Measurements from ENCODE around the gene ZNF808.
"Not testable (repeated sequence)": the region's sequence is repeated elsewhere in the genome, so short reads cannot be mapped to it uniquely, and the experiment has no call there.

The ZNF808 gene

DNA sequence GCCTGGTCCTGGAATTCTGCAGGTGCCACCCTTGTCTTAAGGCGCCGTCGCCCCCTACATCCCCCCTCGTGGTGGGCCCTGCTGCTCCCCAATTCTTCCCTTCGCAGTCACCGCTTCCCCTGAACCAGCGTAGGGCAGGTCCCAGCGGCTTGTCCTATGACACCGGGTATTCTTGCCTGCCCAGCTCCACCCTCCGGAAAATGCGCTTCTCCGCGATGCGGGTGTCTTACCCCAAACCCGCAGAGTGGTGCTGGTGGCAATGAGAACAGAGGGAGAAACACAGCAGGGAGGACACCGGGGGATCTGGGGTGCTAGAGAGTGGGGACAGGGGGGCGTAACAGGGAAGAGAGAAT is 9.0 kb downstream of the ZNF808 start:
- DNase-seq, result no peak

DNA sequence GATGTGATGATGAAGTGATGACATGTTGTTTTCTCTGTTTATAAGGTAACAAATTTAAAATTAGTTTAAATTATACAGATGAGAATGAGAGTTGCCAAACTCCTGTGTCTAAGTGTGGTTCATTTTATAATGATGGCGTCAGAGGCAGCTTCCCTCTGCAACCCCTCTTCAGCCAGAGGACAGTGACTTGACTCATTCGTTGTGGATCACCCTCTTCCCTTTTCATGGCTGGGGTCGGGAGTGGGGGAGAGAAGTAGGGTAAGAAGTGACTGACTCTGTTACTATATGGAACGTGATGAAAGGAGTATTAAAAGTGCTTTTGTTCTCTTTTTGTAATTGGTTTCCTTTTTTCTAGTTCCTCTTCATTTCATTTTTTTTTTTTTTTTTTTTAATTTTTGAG is 11.3 kb downstream of the ZNF808 start:
- not testable (repeated sequence) for DNase-seq

DNA sequence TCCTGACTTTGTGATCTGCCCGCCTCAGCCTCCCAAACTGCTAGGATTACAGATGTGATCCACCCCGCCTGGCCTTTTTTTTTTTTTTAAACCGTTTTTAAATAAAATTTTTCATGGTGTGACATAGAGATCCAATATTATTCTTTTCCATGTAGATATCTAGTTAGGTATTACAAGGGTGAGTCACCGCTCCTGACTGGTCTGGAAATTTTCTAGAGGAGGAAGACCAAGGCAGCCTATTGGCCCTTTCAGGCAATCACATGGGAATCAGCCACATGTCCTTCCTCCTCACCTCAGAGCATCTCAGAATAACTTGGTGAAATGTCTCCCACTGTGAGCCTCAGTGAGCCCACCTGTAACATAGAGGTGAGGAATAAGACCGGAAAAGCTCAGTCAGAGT is 13.7 kb downstream of the ZNF808 start:
- not testable (repeated sequence) for DNase-seq

DNA sequence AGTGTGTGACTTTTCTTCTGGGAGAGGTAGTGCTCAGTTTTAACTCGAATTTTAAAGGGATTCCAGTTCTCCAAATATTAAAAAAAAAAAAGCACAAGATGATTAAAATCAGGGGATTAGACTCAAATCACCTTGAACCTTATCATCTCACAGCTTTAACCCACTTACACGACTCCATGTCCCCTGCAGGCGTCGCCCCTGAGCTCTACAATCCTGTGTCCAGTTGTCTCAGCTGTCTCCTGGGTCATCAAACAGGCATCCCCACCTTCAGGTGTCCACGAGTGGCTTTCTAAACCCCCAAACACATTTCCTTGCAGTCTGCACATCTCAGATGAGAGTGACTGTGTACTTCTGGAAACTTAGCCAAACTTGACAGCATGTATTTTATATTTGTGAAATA is 14.1 kb downstream of the ZNF808 start:
- no peak for DNase-seq

DNA sequence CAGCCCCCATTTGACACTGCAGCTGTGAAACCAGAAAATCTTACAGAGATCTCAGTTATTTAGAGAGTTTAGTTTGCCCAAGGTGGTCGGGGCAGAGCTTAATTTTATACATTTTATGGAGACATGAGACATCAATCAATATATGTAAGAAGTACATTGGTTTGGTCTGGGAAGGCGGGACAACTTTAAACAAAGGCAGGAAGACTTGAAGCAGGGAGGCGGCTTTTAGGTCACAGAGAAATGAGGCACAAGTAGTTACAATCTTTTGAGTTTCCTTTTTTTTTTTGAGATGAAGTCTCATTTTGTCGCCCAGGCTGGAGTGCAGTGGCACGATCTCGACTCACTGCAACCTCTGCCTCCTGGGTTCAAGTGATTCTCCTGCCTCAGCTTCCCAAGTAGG is 15.1 kb downstream of the ZNF808 start:
- not testable (repeated sequence) for DNase-seq

DNA sequence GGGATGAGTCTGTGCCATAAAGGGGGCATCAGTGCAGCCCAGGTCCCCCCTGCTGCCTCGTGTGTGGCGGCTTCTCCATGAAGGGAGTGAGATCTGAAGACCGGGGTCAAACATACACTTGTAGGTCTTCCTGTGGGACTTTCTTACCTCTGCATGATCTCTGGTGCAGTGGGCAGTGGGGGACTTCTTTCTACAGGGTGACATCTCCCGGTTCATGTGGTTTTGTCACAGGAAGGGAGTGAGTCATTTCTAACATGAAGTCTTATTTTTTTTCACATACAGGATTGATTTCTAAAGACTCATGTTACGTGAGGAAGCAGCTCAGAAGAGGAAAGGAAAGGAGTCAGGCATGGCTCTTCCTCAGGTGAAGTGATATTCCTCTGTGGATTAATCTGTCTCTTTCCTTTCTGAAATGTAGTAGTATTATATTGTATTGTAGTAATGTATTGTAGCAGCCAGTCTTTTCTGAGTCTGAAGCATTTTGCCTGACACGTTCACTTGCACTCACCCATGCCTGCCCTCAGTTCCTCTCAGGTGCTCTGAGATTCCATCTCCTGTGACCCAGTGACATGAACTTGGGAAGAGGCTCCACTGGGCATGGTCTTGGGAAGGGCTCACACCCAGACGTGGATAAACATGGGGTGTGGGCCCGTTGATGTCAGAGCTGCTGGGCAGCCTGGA is 15.7 kb downstream of the ZNF808 start:
- DNase-seq, result no peak

DNA sequence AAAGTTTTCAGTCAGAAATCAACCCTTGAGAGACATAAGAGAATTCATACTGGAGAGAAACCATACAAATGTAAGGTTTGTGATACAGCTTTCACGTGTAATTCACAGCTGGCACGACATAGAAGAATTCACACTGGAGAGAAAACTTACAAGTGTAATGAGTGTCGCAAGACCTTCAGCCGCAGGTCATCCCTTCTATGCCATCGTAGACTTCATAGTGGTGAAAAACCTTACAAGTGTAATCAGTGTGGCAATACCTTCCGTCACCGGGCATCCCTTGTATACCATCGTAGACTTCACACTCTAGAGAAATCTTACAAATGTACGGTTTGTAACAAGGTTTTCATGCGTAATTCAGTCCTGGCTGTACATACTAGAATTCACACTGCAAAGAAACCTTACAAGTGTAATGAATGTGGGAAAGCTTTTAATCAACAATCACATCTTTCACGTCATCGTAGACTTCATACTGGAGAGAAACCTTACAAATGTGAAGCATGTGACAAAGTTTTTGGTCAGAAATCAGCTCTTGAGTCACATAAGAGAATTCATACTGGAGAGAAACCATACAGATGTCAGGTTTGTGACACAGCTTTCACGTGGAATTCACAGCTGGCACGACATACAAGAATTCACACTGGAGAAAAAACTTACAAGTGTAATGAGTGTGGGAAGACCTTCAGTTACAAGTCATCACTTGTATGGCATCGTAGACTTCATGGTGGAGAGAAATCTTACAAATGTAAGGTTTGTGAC is 26.9 kb downstream of the ZNF808 start:
- DNase-seq, result no peak

DNA sequence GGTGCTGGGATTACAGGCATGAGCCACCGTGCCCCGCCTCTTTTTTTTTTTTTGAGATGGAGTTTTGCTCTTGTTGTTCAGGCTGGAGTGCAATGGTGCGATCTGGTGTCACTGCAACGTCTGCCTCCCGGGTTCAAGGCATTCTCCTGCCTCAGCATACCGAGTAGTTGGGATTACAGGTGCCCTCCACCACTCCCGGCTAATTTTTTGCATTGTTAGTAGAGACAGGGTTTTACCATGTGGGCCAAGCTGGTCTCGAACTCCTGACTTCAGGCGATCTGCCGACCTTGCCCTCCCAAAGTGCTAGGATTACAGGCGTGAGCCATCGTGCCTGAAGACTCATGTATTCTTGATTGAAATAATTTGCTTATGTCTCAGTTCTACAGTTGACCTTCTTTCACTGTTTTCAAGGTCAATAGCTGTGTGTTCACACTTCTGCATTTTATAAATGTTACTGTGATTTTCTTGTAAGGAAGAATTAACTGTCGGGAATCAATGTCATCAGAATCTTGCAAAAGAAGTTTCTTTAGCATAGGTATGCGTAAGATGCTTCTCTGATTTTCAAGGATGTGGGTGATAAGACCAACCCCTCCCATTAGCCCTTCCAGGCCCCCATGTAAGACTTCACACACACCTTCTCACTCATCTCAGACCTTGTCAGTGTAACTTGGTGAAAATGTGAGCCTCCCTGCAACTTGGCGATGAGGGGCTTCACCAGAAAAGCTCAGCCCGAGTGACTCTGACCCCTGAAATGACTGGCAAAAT is 29.9 kb downstream of the ZNF808 start:
- DNase-seq, result no peak

DNA sequence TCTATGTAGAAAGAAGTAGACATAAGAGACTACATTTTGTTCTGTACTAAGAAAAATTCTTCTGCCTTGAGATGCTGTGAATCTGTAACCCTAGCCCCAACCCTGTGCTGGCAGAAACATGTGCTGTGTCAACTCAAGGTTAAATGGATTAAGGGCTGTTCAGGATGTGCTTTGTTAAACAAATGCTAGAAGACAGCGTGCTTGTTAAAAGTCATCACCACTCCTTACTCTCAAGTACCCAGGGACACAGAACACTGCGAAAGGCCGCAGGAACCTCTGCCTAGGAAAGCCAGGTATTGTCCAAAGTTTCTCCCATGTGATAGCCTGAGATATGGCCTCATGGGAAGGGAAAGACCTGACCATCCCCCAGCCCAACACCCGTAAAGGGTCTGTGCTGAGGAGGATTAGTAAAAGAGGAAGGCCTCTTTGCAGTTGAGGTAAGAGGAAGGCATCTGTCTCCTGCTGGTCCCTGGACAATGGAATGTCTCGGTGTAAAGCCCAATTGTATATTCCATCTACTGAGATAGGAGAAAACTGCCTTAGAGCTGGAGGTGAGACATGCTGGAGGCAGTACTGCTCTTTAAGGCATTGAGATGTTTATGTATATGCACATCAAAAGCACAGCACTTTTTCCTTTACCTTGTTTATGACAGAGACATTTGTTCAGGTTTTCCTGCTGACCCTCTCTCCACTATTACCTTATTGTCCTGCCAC is 31.4 kb downstream of the ZNF808 start:
- not testable (repeated sequence) for DNase-seq

DNA sequence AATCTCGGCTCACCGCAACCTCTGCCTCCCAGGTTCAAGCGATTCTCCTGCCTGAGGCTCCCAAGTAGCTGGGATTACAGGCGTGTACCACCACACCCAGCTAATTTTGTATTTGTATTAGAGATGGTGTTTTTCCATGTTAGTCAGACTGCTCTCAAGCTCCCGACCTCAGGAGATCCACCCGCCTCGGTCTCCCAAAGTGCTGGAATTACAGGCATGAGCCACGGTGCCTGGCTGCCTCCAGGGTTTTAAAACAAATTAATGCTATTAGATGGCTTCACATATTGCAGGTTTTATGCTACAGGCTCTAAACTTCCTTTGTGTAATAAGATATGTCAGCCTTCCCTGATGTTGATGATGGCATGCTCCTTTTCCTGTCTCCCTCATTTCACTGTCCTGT is 34.1 kb downstream of the ZNF808 start:
- DNase-seq, result not testable (repeated sequence)

DNA sequence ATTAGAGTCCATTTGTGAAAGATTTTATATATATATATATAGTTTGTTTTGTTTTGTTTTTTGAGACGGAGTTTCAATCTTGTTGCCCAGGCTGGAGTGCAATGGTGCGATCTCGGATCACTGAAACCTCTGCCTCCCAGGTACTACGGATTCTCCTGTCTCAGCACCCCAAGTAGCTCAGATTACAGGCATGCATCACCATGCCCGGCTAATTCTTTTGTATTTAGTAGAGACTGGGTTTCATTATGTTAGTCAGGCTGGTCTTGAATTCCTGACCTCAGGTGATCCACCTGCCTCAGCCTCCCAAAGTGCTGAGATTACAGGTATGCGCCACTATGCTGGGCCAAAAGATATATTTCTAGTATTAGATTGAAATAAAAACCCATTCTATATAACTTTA is 38.7 kb downstream of the ZNF808 start:
- DNase-seq, result no peak

DNA sequence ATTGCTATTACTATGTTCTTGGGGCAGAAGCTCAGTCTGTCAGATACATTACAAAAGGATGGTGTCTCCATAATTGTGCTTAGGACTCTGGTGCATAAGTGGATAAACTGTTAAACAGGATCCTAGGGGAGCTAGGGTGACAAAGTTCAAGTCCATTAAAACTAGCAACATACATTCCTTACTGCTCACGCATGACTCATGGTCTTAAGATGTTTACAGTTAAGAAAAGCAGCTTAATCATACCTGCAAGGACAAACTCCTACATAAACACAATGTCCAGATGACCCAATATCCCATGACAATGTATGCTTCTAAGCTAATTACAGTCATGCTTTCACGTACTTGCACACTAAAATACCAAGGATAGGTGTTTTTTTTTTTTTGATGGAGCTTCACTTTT is 39.1 kb downstream of the ZNF808 start:
- no peak for DNase-seq

DNA sequence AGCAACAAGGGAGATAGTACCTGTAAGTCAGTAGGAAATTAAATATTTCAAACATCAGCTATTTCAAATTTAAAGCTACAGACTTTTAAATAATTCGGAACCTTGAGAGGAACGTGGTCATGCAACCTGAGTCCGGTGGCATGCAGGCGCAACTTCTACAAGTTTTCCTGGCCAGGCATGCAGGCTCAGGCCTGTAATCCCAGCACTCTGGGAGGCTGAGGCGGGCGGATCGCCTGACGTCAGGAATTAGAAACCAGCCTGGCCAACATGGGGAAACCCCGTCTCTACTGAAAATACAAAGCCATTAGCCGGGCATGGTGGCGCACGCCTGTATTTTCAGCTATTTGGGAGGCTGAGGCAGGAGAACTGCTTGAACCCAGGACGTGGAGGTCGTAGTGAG is 40.5 kb downstream of the ZNF808 start:
- no peak for DNase-seq

DNA sequence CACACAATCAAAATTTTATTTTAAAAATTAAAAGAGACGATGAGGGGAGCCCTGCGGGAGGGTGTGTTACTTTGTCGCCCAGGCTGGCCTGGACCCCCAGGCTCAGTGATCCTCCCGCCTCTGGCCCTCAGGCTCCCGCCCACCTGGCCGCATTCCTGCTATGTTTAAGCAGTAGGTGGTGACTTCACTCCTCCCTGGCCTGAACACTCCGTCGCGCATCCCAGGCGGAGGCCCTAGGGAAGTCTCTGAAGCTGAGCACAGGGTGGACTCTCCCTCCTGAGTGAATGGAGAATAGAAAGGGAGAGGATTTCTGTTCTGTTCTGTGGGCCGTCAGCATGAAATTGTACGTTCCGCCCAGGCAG is 42.2 kb downstream of the ZNF808 start:
- peak in 1 of 3 experiments; percentile 69 for DNase-seq

DNA sequence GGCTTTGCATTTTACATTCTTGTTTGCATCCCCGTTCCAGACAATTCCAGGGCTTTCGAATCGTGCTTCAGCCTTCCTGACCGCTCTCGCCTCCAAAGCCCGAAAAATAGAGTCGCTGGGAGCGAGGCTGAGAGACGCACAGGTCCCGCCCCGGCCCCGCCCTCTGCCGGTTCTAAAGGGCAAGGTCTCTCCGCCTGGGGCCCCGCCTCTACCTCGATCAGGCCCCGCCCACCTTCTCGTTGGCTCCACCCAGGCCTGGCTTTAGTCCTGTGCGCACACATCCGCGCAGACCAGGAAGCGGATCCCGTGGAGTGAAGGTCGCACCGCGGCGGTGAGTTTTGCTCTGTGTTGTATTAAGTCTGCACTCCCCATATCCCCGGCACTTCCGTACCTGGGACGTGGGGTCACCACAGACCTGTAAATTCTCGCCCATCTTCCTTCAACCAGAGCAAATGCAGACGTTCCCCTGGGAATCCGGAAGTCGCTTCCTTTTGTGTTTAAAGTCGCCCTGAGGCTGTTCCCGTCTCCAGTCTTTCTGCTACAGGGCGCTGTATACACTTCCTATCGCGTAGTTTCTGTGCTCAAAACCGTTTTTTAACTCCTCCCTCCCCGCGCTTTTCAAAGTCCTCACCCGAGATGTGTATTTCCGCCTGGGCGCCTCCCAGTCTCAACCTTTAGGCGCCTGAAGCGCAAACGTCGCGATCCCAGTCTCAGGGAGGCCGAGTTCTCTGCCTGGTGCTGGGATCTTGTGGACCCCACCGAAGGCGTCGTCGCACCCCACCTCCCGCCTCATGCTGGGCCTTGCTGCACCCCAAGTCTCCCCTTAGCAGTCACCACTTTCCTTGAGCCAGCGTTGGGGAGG is 42.8 kb downstream of the ZNF808 start, which contains the start of gene ZNF701:
Gene ZNF701, plus strand, starts transcription at position 288 of the 862 bp plus-strand sequence. CDS start 3,861 bp downstream, outside the sequence.
- peak; percentile 92 to 97 (median 96) for DNase-seq

DNA sequence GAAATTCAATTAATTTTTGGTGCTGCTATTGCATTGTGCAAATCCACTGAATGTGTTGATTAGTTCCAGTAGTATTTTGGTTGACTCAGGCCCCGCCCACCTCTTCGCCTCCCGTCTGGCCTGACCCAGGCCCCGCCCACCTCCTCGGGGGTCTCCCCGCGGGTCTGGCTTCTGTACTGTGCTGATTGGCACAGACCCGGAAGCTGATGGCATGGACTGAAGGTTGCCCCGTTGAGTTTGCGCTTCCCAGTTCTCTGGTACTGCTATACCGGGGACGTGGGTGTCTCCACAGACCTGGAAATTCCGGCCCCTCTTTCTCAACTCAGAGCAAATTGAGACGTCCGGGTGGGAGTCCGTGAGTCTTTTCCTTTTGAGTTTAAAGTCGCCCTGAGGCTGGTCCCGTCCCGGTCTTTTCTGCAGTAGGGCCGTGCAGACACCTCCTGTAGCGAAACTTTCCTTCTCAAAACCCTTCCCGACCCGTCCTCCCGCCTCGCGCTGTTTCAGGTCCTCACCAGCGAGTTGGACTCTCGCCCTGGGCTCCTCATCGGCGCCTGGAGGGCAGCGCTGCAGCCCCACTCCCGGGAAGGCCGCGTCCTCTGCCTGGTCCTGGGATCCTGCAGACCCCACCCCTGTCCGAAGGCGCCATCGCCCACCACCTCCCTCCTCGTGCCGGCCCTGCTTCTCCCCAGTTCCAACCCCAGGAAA is 57.4 kb downstream of the ZNF808 start:
- no peak for DNase-seq

DNA sequence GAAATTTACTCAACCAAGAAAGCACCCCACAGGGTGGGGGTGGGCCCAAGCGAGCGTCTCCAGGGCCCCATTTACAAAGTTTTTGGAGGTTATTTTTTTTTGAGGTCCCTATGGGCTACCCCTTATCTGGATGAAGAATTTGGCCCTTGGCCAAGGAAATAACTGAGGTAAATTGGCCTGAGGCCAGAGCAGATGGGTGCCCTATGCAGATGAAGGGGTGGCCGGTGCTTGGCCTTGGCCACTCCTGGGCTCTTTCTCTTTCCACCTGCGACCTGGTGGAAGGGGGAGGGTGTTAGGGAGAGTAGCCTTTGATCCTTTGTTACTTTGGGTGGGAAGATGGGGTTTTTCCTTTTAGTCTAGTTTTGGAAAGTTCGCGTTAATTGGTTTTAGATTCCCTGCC is 58.1 kb downstream of the ZNF808 start:
- no peak for DNase-seq

DNA sequence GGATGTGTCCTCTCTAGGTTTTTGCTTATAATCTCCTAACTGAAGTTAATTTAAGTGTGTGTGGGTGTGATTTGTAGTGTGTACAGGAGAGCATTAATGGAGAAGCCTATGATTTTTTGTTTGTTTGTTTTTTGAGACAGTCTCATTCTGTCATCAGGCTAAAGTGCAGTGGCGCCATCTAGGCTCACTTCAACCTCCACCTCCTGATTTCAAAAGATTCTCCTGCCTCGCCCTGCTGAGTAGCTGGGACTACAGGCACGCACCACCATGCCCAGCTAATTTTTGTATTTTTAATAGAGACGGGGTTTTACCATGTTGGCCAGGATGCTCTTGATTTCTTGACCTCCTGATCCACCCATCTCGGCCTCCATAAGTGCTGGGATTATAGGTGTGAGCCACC is 63.3 kb downstream of the ZNF808 start:
- DNase-seq, result no peak

DNA sequence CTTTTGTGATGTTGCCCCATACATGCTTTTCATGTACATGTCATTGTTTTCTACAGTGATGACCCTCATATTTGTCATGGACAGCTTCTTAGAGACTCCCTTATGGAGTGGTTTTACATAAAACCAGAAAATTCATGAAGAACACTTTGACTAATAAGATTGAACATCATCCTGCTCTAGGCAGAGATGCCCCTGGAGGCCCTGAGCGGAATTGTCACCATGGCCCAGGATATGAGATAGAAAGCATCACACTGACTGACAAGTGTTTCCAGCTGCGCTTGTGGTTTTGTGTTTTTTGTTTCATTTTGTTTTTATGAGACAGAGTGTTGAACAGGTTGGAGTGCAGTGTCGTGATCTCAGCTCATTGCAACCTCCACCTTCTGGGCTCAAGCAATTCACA is 64.8 kb downstream of the ZNF808 start:
- DNase-seq, result no peak

DNA sequence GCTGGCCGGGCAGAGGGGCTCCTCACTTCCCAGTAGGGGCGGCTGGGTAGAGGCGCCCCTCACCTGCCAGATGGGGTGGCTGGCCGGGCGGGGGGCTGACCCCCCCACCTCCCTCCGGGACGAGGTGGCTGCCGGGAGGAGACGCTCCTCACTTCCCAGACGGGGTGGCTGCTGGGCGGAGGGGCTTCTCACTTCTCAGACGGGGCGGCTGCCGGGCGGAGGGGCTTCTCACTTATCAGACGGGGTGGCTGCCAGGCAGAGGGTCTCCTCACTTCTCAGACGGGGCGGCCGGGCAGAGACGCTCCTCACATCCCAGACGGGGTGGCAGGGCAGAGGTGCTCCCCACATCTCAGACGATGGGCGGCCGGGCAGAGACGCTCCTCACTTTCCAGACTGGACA is 66.0 kb downstream of the ZNF808 start:
- DNase-seq, result not testable (repeated sequence)

DNA sequence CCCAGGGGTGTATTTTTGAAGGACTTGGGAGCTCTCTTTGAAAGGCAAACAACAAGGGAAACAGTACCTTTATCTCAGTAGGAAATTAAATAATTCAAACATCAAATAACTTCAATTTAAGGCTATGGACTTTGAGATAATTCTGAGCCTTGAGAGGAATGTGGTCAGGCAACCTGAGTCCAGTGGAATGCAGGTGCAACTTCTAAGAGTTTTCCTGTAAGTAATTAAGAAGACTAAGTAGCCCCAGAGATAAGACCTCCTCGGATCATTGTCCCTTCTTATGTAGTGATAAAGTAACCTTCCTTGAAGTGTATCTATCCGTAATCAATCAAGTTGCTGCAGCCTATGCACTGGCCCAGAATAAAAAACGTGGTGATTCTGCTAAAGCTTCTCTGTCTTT is 71.8 kb downstream of the ZNF808 start:
- DNase-seq, result no peak

DNA sequence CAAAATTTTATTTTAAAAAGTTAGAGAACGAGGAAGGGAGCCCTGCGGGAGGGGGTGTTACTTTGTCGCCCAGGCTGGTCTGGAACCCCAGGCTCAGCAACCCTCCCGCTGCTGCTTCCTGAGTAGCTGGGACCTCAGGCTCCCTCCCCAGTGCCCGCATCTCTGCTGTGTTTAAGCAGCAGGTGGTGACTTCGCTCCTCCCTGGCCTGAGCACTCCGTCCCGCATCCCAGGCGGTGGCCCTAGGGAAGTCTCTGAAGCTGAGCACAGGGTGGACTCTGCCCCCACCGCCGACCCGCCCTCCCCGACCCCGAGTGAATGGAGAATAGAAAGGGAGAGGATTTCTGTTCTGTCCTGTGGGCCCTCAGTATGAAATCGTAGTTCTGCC is 73.2 kb downstream of the ZNF808 start:
- no peak for DNase-seq
